Fibroblast of skin of abdomen (primary cell): ENCODE measurements around the gene MESP1.
A peak's percentile ranks its signal among the peaks of the same experiment; 100 is the strongest.

Source experiments
- DNase-seq: peaks from one replicate; pipeline ENCODE4 v3.0.0-alpha.2; 2013

The MESP1 gene

DNA sequence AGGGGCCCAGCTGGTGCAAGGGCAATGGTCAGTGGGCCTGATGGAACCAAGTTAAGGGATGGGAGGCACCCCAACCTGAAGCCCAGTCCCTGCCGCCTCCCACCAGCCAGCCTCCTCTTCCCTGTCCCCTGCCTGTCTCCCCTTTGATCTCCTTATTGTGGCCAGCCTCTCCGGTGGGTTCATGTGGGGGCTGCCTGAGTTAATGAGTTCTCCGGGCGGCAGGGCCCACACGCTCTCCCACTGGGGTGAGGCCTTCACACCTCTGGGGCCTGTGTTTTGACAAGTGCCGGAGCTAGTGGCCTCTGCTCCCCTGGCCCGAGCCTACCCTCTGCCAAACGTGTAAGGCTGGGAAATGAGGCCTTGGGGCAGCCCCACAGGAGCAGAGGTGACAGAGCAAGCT, 7.2 kb upstream of the MESP1 start:
- DNase-seq = no peak

DNA sequence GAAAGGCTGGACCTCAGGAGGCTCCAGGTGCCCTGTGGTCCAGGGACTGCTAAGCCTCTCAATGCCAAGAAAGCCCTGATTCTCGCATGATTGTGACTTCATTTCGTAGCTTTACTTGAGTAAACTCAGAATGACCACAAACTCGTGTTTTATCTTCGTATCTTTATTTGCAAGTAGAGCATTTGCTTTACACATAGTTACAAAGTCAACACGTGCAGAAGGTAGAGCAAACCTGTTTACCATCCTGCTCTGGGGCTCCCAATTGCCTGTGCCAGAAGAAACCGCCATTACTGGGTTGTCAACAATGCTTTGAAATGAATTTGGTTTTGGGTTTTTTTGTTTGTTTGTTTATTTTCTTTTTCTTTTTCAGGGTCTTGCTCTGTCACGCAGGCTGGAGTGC, 5.8 kb upstream of the MESP1 start:
- no peak for DNase-seq

DNA sequence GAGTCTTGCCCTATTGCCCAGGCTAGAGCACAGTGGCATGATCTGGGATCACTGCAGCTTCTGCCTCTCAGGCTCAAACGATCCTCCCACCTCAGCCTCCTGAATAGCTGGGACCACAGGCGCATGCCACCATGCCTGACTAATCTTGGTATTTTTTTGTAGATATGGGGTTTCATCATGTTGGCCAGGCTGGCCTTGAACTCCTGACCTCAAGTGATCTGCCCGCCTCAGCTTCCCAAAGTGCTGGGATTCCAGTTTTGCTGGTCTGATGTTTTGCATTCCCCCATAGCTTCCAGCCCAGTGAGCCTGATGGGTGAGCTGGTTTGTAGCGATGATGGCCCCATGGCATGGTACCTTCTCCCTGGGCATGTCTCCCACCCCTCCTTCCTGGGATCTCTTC, 4.7 kb upstream of the MESP1 start:
- no peak for DNase-seq

DNA sequence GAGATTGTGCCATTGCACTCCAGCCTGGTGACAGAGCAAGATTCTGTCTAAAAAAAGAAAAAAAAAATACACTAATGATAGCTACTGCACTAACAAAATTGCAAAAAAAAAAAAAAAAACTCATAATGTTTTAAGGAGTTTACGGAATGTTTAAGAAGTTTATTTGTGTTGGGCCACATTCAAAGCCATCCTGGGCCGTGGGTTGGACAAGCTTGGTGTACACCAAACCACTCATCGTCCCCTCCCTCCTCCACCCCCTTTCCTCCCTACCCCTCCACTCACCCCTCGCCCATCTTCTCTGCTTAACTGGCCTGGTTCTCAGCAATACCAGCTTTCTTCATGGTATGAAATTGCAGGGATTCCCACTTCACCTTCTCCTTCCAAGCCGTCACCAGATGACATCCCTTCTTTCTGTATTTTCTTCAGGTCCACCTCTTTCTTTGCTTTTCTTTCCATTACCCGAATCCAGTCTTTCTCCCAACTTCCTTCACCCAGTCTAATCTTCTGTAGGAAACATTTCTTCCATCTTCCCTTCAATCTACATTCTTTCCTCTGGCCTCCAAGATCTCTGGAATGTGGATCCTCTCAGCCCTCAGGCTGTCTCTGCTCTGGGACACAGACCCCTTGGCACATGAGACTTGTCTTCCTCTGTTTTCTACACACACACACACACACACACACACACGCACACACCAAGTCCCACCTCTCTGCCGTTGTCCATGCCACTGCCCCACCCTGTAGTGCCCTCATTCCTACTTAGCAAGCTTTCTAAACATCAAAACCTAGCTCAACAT, 3.5 kb upstream of the MESP1 start:
- DNase-seq = no peak

DNA sequence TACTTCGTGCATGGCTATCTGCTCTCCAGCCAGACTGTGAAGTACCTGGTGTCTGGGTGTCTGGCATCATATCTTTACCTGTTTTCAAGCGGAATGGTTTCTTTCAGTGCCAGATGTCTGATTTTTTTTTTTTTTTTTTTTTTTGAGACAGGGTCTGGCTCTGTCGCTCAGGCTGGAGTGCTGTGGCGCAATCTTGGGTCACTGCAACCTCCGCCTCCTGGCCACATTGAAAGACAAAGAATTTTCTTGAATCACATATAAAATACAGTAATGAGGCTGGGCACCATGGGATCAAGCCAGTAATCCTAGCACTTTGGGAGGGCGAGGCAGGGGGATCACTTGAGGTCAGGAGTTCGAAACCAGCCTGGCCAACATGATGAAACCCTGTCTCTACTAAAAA, 2.8 kb upstream of the MESP1 start:
- DNase-seq = no peak

DNA sequence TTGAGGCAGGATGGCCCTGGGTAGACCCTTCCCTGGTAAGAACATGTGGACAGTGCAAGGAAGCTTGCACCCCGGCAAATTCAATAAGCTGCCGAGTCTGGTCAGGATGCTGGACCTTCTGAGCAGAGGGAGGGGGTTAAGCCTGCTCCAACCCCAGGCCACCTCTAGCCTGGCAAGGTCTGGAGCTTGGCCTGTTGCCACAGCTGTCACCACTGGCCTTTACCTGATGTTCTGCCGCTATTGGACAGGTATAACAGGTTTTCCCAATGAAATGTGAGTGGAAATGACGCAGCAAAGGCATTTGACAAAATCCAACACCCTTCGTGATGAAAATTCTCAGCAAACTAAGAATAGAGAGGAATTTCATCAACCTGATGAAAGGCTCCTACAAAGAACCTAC, 699 bp upstream of the MESP1 start:
- DNase-seq = no peak

DNA sequence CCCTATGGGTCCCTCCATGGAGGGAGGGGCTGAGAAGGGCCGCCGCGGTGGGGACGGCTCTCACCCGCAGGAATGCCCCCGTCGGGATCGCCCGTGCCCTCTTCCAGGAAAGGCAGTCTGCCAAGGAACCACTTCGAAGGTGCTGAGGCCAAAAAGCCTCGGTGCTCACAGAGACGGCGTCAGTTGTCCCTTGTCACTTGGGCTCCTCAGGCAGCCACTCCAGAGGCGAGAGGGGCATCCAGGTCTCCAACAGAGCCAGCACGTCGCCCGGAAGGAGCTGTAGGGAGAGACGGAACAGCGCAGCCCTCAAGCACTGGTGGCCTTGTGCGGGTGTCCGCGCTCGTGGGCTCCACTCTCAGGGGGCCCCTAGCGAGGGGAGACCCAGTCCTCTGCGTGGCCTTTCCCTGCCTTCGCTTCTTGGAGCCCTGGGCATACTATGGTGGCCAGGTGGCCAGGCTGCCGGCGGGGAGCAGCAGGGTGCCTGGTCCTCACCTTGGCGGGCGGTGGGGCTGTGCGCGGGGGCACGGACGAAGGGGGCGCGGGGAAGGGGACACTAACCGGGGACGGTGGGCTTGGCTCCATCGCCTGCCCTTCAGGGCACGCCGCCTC, 994 bp downstream of the MESP1 start:
- DNase-seq = no peak

DNA sequence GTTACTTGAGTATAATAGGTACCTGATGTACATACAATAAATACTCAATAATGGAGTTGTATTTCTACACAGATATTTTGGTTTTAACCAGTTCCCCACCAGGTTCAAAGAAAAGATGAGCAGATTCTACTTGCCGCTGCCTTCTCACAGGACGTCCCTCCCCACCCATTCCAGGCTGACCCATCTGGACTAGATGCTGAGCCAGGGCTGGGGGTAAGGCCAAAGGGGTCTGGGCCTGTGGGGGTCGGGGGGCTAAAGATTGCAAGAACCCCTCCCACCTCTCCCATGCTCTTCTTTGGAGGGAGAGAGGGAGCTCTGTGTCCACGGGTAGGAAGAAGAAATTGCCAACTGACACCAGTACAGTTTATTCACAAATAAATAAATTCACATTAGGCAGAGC, 1.5 kb downstream of the MESP1 start:
- no peak for DNase-seq

DNA sequence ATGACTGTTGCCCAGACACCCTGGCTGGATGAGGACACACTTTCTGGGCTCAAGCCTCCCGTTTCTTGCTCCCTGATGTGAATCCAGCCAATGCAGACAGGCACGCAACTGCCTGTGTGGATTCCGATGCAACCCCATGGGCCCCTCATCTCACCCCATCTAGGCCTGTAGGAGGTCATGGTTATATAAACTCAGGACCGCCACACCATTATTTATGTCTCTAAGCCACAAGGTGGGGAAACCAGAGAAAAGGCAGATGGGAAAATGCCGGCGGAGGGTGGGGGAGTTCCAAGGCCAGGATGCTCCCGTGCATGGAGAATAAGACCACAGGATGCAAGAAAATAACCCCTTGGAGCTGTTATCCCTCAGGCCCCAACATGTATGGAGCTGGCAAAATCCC, 2.0 kb downstream of the MESP1 start:
- no peak for DNase-seq

DNA sequence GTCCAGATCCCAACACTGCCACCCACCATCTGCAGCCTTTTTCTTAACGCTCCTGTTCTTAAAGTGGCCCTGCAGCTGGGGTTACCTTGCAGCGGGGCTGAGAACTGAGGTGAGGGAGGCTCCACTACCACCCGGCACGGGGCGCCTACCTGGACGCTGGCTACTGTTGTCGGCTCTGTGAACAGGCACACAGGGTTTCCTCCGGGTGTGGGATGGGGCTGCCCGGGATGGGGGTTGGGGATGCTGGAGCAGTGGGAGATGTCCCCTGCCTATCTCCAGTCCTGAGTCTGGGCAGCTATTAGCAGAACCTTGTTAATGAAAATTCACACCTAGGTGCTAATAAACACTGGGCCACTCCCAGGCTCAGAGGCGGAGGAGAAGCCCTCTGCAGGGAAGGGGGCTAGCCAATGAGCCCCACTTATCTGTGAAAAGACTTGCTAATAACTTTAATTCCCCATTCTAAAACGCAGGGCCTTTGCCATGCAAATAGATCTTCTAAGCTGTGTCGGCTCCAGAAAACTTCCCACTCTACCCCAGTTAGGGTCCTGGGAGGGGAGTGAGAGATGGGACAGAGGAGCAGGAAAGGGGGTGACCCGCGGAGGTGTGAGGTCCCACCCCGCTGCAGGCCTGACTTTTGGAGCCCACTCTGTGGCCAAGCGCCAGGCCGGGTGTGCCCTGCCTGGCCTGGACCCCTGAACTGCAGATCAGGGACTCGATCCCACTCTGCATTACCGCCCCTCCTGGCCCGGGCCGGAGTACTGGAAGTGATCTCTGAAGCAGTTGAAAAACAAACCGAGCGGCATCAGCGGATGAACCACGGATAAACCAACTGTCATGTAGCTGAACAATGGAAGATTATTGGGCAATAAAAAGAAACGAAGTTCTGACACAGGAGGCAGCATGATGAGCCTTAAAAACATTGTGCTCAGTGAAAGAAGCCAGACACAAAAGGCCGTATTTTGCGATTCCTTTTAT, 3.1 kb downstream of the MESP1 start:
- DNase-seq = no peak

DNA sequence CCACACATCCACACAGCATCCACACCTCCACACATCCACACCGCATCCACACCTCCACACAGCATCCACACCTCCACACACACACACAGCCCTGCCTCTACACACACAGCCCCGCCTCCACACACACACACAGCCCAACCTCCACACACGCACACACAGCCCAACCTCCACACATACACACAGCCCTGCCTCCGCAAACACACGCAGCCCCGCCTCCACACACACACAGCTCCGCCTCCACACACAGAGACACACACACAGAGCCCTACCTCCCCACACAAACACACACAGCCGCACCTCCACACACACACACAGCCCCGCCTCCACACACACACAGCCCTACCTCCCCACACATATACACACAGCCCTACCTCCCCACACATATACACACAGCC, 4.7 kb downstream of the MESP1 start:
- DNase-seq = no peak

DNA sequence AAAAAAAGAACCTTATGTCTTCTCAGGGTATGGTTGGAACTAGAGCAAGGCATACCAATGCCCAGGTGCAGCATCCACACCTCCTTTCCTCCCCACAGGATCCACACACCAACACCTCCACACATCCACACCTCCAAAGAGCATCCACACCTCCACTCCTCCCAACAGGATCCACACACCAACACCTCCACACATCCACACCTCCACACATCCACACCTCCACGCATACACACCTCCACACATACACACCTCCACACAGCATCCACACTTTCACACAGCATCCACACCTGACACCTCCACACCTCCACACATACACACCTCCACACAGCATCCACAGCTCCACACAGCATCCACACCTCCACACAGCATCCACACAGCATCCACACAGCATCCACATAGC, 5.3 kb downstream of the MESP1 start:
- no peak for DNase-seq

DNA sequence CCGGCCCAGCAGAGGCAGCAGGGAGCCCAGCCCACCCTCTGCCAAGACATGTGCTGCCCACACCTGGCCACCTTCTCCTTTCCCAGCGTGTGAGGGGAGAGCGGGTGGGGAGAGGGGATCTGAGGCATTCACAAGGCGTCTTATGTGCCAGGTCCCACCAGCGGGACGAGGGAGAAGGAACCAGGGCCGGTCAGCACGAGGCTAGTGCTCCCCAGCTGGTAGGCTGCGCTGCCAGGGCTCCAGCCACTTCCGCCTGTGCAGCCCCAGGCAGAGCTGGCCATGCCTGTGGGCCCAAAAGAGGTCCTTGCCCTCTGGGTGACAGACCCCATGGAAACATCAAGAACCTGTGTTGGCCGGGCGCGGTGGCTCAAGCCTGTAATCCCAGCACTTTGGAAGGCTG, 5.9 kb downstream of the MESP1 start:
- DNase-seq = no peak

DNA sequence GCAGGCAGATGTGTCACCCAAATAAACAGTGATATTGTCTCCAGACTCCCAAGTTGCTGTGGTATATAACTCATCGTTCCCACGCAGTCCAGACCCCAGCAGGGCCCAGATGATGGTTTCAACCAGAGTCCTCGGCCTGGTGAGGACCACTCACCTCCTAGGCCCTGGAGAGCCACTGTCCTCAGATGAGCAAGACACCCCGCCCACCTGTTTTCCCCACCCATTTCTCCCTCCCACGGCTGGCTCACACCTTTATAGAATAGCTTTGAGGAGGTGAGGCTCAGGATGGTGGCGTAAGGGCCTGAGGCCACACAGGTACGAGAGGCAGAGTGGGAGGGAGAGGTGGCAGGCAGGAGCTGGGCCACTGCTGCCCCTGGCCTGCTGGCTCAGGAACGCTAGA, 7.5 kb downstream of the MESP1 start:
- no peak for DNase-seq

DNA sequence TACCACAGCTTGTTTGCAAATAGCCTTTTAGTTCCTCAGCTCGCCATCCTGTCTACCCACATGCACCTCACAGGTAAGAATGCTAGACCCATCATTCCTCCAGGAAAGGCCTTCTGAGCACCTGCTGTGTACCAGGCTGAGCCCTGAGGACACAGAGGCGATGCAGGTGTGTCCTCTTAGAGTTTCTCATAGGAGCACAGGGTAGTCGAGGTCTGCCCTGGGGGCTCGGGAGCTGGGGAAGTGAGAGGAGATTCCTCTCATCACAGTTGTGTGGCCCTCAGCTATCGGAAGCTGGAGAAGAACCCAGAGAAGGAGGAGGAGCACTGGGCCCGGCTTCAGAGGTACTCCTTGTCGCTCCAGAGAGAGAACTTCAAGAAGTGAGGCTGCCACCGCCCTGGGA, 8.0 kb downstream of the MESP1 start:
- DNase-seq = no peak

DNA sequence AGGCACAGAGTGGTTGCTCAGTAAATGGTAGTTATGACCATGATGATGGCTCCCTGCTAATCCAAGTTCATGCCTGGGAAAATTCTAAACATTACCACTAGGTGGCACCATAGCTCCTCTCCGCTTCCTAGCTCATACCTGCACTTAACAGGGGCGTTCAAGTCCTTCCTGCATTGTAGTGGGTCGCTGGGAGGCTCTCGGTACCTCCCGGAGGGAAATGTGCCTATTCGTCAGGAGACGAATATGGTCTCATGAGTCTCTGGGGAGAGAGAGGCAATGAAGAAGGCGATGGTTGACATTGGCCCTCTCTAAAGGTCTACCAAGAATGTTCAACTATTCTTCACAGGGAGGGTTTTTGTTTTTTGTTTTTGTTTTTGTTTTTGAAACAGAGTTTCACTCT, 10.9 kb downstream of the MESP1 start:
- DNase-seq = peak; percentile 66

DNA sequence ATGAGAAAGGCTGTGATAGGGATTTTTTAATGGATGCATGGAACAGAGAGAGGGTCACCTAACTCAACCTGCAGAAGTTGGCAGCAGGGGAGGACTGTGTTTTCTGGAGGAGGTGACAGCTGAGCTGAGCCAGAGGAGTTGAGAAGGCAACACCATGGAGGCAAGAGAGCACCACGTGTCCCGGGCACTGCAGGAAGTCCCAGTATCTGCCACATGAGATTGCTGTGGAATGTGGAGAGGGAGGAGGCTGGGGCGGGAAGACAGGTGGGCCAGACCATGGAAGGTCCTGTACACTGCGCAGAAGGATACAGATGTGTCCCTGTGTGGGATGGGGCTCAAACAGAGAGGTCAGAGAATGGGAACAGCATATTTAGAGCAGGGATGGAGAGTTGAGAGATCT, 15.3 kb downstream of the MESP1 start:
- no peak for DNase-seq

DNA sequence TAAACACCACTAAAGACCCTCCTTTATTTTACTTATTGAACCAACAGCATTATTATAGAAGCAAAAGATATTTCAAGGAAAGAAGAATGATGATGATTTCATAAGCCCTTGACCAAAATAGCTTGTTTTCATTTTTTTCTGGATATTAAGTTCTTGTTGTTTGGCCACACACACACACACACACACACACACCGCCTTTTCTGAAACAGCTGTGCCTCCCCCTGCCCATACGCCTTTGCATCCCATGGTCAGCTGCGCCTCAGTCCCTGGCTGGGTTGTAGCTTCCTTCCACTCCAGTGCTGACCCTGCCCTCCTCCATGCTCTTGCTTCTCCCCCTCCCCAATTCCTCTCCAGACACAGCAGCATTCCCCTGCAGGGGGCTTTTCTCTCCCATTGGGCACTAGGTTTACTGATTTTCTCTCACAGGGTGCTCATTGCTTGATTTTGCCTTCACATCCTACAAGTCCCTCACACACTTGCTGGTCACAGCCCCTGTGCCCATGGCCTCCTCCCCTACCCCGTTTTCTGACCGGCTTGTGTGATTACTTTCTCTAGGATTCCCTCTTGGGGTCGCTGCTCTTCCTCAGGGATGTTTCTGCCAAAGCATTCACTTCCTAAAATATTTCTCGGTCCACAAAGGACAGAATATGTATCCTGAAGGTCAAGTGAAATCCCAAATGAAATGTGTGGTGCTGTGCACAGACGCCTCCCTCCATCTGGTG, 18.4 kb downstream of the MESP1 start:
- DNase-seq = no peak

DNA sequence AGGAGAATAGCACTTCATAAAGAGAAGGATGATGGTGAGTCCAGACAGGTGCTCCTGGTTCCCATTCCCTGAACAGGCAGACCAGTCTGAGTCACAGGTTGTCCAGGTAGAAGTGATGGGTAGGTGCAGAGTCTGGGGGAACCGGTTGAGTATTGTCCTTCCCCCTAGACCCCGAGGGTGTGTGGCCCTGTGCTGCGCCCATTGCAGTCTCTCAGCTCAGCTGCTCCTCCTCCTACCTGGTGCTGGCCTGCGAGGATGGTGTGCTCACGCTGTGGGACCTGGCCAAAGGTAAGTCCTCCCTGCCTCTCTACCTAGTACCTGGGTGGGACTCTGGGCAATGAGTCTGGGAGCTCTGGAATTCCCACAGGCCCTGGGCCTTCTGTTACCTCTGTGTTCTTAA, 19.8 kb downstream of the MESP1 start:
- no peak for DNase-seq

DNA sequence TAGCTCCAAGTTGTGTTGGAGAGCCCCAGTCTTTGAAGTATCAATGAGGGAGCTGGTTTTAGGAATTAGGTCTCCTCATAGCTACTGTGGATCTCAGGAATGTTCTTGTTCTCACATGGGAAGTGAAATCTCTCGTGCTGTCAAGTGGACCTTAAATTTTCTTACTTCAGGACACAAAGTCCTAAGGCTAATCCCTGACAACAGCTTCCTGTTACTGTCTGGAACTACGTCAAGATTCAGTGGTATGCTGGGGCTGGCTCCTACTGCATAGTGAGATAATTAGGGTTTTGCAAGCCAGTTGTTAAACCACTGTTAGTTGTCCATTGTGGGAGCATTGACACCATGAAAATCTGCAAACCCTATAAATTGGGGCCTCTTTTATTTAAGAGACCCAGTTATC, 22.8 kb downstream of the MESP1 start:
- no peak for DNase-seq

DNA sequence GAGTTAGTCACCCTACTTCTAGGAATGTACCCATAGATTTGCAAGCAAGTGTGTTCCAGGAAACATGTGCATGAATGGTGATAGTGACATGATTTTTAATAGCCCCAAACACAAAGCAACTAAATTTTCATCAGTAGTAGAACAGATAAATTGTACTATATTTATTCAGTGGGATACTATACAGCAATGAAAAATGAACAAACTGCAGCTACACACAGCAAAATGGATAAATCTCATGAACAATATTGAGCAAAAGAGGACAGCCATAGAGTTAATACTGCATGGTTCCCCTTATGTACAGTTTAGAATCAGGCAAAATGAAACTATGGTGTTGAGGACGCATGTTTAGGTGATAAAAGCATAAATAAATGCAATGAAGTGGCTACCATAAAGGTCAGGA, 26.0 kb downstream of the MESP1 start:
- no peak for DNase-seq

DNA sequence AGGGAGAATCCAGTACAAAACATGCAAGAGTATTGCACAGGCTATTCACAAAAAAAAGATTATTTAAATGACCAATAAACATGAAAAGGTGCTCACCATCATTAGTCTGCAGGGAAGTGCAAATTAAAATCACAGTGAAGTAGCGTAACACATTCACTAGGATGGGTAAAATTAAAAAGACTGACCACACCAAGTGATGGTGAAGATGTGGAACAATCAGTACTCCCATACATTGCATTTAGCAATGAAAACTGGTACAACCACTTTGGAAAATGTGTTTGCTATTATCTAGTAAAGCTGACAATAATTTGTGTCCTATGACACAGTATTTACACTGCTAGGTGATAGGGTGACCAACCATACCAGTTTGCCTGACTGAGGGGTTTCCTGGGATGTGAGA, 26.4 kb downstream of the MESP1 start:
- no peak for DNase-seq

DNA sequence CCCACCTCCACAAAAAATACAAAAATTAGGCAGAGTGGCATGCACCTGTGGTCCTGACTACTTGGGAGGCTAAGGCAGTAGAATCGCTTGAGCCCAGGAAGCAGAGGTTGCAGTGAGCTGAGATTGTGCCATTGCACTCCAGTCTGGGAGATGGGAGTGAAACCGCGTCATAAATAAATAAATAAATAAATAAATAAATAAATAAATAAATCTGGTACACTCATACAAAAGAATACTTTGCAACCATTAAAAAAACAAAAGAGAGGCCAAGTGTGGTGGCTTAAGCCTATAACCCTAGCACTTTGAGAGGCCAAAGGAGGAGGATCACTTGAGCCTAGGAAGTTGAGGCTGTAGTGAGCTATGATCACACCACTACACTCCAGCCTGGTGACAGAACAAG, 28.0 kb downstream of the MESP1 start:
- DNase-seq = no peak
